Right renal cortex interstitium (tissue), 3 donors: ENCODE results near the gene LPIN2. TPM values are rescaled to one million over a fixed set of nuclear protein-coding genes. Genes with fewer than 3 reads are reported as not detected.

ENCODE experiments used
- DNase-seq, 3 donors: peaks; one replicate each; pipeline ENCODE4 v3.0.0-alpha.2; 2013; ENCODE audit warnings: low read depth in 3 of 3, low spot score in 2 of 3
- polyA plus RNA-seq, 3 donors: library from polyadenylated mRNA; unstranded; fragments of 120-200 nt; gene quantifications; one replicate each; pipeline ENCODE4 v1.2.1, GENCODE V29; 2013; ENCODE audit not compliant: insufficient read length in 3 of 3

Gene LPIN2
- polyA plus RNA-seq, 3 donors: 34.4 to 37.7 (median 37.4) TPM

DNA sequence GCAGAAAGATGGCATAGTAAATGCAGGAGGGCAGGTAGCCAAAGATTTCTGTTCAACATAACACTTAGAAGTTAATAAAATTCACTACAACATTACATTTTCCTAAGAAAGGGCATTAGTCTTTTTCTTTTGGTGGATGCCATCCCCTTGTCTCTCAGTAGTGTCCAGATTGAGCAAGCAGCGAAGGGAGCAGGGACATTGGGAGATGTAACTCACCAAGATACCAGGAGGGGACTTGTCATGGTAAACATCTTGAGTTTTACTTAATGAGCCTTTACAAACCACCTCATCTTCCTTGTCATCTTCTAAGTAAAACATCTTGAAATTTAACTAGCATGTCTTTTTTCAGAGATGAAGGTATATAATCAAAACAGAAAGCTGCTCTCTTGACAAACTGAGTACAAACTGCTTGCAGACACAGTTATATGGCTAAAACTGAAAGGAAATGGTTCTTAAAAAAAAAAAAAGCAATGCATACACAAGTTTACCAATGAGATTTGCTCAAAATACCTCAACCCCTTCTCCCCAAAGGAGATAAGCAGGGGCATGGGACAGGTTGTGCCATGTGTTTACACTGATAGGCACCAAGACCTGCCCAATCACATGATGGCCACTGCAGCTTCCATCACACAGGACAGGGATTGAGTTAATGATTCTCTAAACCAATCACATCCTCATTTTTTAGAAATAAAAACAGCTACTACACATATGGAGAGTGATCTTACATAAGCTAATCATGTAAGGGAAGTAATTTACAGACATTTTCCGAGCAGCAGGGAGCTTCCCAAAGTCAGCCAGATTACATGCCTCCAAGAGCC is 30.3 kb downstream of the LPIN2 start:
- no peak for DNase-seq

DNA sequence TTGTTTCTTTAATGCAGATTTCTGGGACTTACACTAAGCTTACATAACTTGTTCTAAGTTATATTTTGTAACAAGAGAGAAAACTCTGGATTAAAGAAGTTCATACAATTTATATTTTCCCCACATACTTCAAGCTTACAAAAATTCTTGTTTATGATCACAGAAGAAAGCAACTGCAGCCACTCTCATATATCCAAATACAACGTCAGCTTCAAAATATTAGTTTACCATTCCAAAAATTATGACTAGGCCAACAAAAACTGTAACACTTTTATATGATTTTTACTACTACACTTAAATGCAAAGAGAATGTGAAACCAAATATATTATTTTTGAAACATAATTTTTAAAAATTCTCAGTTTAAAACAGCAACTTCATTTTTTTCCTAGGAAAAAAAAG is 30.9 kb downstream of the LPIN2 start:
- DNase-seq: no peak

DNA sequence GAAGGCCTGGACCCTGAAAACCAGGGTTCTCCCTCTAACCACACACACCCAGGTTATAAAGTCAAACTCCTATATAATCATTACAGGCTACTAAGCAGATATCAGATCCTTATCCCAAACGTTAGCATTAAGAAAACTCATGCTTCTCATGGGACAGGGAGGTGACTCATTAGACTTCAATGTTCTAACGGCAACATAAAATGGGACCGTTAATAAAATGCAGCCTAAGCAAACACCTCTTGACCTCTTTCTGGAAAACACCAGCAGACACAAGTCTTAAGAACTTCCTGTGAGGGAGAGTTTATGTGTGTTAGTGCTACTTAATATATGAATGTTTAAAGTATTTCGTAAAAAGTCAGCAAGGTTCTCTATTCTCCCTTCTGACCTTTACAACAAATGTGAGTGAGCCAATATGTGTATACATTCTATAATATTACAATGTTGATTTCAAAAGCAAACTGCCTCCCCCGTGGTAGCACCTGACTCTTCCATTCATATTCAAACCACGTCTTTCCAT is 31.7 kb downstream of the LPIN2 start:
- DNase-seq: no peak

DNA sequence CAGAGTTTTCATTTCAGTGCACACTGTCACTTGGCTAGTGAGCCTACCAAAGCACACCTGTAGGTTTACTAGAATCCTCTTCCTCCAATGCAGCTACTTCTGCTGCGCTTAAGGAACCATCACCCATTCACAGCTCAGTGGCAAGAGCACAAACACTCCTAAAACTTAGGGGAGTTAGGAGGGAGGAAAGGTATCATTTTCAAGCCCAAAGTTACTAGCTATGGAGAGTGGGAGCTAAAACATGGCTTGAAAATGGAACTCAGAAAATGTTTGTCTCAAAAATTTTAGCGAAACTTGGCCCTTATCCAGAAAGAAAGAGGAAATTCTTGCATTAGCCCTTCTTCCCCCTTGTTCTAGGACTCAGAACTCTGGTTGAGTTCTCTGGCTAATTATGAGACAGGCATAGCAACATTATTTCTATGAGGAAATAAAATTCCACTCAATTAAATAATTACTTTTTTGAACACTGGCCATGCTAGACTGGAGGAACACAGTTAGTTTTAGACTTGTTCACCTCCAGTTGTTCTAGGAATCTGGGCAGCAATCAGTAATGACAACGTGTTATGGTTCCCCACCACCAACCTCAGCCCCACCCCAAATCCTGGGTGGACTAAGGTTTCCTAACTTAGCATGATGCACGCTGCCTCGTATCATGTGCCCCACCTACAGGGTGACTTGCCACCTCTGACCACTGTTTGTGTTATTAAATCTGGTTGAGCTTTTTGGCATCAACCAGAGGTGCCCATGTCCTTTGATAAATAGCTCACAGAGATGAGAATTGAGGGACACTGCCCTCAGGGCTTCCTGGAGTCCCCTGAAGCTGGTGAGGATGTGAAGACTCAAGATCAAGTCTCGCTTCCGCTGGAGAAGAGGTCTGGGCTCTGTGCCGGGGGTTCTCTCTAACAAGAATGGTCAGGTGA is 32.8 kb downstream of the LPIN2 start:
- no peak for DNase-seq

GRCh38 chr18:2979129-2979528 is 33.8 kb downstream of the LPIN2 start:
- no peak for DNase-seq

DNA sequence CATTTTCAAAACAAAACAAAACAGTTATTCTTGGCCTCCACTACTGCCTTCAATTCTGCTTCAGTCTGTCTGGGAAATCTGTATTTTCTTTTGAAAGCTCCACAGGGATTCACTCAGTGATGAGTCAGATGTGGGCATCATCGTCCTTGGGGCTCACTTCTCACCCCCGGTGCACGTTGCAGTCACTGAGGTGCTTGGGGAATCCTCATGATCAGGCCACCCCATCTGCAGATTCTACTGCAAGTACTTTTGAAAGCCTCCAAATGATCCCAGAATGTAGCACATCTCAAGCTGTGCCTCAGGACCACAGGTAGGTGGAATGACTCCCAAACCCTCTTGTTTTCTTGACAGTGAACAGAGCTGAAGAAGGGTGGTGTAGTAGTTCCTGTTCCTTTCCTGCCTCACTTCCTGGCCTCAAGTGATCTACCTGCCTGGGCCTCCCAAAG is 34.3 kb downstream of the LPIN2 start:
- DNase-seq: no peak

GRCh38 chr18:2978208-2978607 is 34.7 kb downstream of the LPIN2 start:
- DNase-seq: no peak

DNA sequence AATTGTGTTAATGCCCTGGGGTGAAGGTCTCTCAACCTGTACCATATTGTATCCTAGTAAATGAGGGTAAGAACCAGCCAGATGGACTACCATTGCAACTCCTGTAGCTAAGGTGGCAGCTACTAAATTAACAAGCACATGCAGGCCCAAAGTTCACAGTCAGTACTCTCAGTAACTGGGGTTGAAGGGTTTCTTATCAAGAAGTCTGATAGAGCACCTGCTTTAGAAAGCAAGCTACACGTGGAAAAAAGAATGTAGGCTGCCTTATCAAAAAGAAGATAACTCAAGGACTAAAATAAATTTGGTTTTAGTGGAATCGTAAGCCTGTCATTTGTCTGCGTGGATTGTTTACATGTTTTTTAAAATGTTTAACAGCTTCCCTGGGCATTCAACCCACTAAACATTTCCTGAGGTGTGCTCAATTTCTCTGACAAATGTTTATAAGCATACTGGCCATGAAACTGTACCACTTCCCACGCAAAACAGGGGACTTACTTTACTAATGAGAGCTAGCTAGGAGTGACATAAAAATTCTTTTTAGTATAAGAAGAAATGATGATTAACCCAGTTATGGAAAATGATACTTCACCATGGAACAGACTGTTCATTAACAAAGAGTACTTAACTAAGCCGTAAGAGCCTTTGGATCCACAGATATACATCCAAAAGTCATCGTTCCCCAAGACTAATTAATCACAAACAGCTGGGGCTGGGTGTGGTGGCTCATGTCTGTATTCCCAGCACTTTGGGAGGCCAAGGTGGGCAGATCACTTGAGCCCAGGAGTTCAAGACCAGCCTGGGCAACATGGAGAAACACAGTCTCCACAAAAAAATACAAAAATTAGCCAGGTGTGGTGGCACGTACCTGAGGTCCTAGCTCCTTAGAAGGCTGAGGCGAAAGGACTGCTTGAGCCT is 36.5 kb downstream of the LPIN2 start:
- DNase-seq: no peak

- no peak for DNase-seq
These were observed 38.2 kb downstream of the LPIN2 start for GRCh38 chr18:2974731-2975130.

GRCh38 chr18:2971741-2972552 is 41.0 kb downstream of the LPIN2 start:
- no peak for DNase-seq

DNA sequence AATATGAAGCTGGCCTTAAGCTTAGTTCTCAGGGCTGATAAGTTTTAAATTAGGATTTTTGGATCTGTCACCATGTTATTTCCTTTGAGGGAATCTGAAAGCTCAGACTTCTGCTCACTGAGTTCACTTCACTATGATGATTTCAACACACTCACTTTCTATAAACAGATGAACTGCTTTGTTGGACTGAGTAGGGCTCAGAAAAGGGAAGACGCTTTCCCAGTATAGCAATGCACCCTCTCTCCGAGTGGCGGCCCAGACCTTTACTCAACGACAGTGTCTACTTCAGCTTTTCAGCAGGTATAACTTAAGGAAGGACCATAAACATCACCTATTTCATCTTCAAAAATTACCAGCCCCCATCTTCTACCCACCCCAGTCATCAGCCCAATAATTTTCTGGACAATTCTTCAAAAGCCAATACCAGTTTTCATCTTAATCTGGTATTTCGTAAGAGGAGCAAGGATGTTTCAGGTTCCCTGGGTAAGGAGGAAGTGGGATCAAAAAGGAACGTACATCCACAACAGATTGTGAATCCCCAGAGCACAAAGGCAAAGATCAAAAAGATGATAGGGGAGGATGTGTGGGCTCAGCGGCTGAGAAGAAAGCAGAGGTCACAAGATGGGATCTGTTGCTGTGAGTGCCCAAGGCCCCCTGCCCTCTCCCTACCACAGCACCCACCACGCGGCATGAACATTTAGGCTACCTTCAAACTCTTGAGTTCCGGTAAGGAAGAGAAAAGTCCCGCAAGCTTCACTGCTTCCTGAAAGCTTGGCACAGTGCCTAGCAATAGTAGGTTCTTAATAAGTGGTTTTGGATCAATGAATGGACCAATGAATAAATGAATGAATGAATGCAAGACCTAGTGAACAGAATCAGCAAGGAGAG is 41.9 kb downstream of the LPIN2 start:
- no peak for DNase-seq

DNA sequence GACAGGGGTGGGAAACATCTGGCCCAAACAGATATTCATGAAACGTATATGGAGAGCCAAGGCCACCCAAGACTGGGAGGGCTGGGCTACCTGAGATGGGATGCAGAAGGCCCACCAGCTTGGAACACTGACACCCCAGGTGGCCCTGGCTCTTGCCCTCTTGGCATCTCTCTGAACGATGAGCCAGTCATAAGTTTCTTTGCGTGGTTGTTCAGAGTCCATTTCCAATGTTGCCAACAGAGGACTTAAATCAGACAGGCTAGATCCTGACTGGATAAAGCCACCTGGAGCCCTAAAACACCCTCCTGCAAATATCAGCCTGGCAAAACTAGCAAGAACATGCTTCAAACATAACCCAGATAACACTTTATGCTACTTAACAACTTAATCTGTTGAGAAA is 42.6 kb downstream of the LPIN2 start:
- no peak for DNase-seq

GRCh38 chr18:2969695-2970094 is 43.2 kb downstream of the LPIN2 start:
- DNase-seq: no peak

- DNase-seq: no peak
These were observed 44.3 kb downstream of the LPIN2 start for GRCh38 chr18:2968606-2969005.

GRCh38 chr18:2967820-2968219 is 45.1 kb downstream of the LPIN2 start:
- DNase-seq: no peak

GRCh38 chr18:2967357-2967756 is 45.6 kb downstream of the LPIN2 start:
- DNase-seq: no peak

GRCh38 chr18:2966560-2966959 is 46.4 kb downstream of the LPIN2 start:
- no peak for DNase-seq

DNA sequence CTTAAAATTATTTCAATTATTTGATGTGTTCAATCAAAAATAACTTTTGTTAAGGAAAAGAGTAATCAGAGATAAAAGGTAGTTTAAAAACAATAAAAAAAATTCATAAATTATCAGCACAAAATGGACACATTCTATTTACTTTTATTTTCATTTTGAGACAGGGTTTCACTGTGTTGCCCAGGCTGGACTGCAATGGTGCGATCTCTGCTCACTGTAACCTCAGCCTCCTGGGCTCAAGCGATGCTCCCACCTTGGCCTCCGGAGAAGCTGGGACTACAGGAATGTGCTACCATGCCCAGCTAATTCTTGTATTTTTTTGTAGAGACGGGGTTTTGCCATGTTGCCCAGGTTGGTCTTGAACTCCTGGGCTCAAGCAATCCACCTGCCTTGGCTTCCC is 47.1 kb downstream of the LPIN2 start:
- DNase-seq: no peak
